Keratinocyte (primary cell): ENCODE results near the gene PCGF3.

Experiments
- CTCF ChIP-seq, 3 experiments: IDR thresholded peaks in 1 of 3; conservative IDR thresholded peaks in 1 of 3; optimal IDR thresholded peaks in 1 of 3; 2 replicates in 2 of 3; 3 replicates in 1 of 3; pipeline versions ENCODE3 to v1.5.1; 2011; ENCODE audit warnings: low read length in 3 of 3, mild to moderate bottlenecking in 3 of 3, moderate library complexity in 2 of 3, control low read depth in 1 of 3, inconsistent platforms in 1 of 3; ENCODE audit not compliant: insufficient read depth in 2 of 3; ENCODE audit errors: extremely low read depth in 1 of 3
- EZH2 ChIP-seq: IDR thresholded peaks from one replicate; pipeline ENCODE4 v1.6.1; 2012; ENCODE audit warnings: inconsistent platforms, mild to moderate bottlenecking, low read length, moderate library complexity

- TF ChIP-seq CTCF (optimal IDR thresholded peaks at IDR 0.05 in 1 of 3, IDR thresholded peaks at IDR 0.05 in 1 of 3, conservative IDR thresholded peaks at IDR 0.05 in 1 of 3; ENCODE audit: extremely low read depth in 1 of 3, insufficient read depth in 2 of 3, low read length in 3 of 3): no peak
- no peak for TF ChIP-seq EZH2
Measured at GRCh38 chr4:722169-722725, 16.6 kb downstream of the PCGF3 start.
